Activated T-cell treated with anti-CD3 and anti-CD28 coated beads for 24 hours (primary cell): ENCODE data around the gene HEPN1.

Experiments used
- DNase-seq: peaks from one replicate; pipeline ENCODE4 v3.0.0-alpha.2; 2020; ENCODE audit warnings: low read depth

The HEPN1 gene

GRCh38 chr11:124899383-124900145, 19.5 kb upstream of the HEPN1 start:
- no peak for DNase-seq

- no peak for DNase-seq
These were observed 18.6 kb upstream of the HEPN1 start for GRCh38 chr11:124900464-124900863.

DNA sequence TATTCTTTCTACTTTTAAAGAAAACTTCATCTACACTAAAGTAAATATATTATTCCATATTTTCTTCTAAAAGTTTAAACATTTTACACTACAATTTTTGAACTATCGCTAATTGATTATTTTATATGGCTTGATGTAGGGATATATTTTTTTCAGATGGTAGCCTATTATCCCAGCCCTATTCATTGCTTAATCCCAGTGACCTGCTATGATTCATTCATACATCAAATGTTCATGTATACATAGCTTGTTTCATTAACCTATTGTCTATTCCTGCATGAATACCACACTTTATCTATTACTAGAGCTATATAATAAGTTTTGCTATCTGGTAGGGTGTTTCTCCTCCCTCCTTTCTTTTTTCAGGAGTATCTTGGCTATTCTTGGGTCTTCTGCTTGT, 16.4 kb upstream of the HEPN1 start:
- DNase-seq: no peak

- no peak for DNase-seq
These were observed 3.3 kb upstream of the HEPN1 start for GRCh38 chr11:124915541-124916369.

DNA sequence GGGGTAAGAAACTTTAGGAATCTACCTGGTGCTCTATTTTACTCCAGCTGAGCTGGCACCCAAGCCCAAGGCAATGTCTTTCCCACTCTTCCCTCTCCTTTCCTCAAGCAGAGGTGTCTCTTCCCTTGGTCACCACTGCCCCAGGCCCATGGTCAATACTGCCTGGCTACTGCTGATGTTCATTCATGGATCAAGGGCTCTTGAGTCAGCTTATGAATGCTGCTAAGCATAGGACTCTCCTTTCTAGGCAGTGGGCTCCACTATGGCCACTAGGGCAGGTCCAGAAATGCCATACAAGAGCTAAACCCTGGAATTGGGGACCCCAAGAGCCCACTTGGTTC, 2.7 kb upstream of the HEPN1 start:
- DNase-seq: no peak

DNA sequence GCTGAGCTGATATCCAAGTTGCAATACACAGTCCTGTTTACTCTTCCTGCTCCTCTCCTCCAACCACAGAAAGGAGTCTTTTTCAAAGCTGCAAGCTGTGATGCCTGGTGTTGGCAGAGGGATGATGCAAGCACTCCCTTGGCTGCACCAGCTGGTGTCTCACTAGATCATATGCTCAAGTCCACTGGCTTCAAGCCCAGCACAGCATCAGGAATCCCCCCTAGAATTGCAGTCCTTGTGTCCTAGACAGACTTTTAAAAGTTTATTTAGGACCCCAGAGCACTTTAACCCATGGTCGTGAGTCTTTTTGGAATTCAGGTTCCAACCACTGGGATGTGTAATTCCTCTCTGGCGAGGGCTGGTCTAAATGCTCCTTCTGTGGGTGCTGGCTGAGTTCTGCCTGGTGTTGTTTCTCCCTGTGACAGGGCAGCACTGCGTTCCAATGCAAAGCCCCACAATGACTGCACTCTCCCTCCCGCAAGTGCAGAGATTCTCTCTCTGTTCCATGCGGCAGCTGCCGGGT, 1.9 kb upstream of the HEPN1 start:
- DNase-seq: no peak

DNA sequence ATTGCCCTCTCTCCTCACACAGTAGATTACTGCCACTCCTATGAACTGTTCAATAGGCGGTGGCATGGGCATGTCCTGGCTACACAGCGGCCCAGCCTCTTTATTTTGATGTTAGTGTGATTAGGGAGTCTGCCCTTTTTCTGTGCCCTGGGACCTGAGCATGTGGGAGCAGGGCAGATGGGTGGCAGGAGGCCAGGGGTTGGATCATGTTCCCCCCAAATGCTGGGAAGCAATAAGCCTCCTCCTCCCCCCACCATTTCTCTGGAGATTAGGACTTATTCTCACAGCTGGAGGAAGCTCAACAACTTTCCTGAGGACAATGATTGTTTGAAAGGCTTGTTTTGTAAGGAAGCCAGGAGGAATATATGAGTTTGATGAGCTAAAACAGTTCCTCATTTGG, 848 bp downstream of the HEPN1 start:
- no peak for DNase-seq

DNA sequence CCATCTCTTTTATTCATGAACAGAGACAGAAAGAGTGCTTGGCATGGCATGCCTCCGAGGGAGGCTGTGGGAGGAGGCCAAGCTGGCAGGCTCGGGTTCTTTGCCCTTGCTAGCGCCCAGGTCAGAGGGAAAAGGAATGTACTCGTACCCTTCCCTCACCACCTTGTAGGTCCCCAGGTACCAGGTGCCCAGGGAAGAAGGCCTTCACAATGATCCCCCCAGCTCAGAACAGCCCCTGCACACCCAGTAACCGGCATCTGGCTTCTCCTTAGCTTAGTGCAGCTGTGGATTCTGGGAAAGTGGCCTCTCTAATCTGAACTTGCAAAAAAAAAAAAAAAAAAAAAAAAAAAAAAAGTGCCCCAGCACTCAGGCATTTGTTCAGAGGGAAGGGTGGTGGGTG, 1.3 kb downstream of the HEPN1 start:
- no peak for DNase-seq

DNA sequence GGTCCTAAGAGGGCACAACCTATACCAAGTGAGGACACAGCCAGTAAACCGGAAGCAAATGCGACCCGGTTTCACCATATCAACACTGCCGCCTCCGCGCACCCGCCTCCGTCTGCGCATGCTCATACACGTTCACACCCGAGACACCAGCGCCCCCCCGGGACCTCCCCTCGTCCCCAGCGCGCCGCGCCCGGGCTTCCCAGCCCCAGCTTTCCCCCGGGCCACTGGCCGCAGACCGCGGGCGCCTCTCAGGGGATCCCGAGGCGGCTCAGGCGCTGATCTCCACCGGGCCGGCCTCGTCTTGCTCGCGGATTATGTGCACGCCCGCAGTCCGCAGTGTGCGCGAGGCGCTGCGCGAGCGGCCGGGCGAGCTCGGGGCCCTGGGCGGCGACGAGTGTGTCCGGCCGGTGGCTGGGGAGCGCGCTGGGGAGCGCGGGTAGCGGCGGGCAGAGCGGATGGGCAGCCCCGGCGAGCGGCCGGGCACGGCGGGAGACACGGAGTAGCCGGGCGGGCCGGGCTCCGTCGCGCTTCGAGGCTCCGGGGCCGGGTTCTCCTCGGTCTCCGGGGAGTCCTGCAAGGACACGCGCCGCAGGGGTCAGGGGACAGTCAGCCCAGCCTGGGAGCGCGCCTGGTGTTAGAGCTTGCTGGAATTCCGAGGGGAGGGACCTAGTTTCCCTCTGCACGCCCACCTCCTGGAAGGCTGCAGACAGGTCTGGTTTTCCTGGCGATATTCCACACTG, 2.0 kb downstream of the HEPN1 start:
- peak; percentile 71 for DNase-seq

DNA sequence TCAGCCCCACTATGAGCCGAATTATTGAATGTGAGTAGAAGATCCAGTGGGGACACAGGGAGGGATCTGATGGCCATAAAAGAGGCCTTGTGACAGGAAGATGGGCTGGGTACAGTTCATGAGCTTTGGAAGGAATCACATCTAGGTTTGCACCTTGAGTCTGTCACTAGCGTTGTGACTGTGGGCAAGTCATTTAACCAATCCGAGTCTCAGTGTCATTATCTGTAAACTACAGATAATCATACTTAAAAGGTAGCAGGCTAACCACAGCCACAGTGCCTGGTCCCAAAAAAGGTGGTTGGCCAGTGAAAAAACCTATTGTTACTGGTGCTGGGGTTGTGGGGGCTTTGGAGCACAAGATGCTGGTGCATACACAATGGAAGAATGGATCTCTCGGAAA, 3.8 kb downstream of the HEPN1 start:
- no peak for DNase-seq

DNA sequence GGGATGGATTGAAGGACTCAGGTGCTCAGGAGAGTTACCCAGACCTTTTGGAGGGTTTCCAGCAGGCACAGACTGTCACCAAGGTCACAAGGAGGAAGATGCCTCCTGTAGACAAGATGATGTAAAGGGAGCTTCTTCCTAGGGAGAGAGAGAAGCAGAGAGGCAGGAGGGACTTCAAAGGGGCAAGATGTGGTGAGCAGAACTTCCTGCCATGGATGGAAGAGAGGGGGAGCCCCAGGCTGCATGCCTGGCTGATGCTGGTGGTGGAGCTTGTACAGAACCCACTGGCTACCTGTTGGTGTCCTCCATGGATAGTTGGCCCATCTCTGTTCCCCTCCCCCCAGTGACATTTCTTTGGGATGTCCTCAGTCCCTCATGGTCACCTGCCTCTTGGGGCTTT, 4.2 kb downstream of the HEPN1 start:
- DNase-seq: no peak

- no peak for DNase-seq
These were observed 10.1 kb downstream of the HEPN1 start for GRCh38 chr11:124928942-124929665.

GRCh38 chr11:124930799-124931198, 11.7 kb downstream of the HEPN1 start:
- DNase-seq: no peak

DNA sequence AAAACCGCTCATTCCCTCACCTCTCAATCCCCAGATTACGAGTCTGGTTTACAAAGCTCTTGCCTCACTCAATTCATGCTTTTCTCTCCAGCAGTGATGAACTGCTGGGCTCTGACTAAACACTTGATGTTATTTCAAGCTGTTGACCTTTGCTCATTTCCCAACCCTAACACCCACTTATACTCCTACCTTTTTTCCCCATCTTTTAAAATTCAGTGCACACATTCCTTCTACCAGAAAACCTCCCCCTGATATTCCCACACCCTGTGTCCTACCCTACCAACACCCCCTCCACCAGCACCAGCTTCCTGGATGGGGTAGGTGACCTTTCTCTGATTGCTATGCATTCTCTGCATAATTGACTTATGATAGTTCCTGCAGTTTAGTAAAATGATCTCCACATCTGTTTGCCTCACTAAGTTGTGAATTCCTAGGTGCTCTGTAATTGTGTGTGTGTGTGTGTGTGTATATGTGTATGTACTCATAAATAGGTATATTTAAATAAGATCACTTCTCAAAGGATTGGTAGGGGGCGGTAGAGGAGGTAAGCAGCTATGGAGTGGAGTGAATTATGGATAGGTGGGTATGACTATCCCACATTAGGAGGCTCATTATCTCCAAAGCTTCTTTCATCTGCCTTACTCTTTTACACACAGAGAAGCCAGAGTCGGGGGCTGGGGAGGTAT, 16.0 kb downstream of the HEPN1 start:
- no peak for DNase-seq

DNA sequence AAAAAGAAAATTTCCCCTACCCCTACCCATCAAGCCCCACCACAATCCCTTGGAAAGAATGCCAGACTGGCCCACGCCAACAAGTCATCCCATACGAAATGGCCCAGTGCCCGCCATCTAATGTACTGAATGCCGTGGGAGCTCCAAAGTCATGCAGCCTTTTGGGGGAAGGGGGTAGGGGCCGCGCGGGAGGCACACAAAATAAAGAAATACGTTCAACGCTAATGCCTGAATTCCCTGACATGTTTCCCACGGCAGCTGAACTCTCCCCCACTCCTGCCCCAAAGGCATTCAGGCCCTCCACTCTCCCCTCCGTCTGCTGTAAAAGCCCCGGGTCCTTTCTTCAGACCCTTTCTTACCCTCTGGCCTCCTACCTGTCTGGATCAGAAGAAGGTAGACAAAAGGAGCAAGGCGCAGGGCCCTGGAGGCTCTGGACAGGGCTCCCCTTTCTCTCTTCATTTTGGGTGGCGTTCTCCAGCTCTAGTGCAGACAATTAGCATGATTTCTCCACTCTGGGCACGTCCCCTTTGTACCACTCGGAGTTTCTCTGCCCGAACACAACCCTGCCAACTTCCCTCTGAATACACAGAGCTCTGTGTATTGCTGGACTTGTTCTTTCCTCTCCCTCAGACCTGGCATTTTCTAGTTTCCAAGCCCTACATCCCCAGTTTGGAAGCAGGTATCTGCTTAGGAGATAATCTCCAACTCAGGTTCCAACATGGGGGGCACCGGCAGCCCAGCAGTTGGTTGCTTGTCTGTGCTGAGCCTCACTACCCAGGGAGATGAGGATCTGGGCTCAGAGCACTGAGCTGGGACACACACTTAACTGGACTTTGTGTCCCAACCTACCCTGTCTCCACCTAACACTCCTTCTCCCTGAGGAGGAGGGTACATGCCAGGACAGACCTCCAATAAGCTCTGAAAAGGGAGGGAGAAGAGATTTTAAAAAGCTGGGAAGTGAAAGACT, 16.8 kb downstream of the HEPN1 start, which contains the start of gene HEPACAM:
Gene HEPACAM (minus strand): TSS at position 500 of the 967 bp plus-strand sequence. CDS start 41 bp downstream, at position 459.
- DNase-seq: no peak

- no peak for DNase-seq
These were observed 18.4 kb downstream of the HEPN1 start for GRCh38 chr11:124937336-124937935.

- no peak for DNase-seq
These were observed 19.2 kb downstream of the HEPN1 start for GRCh38 chr11:124938206-124938765.

DNA sequence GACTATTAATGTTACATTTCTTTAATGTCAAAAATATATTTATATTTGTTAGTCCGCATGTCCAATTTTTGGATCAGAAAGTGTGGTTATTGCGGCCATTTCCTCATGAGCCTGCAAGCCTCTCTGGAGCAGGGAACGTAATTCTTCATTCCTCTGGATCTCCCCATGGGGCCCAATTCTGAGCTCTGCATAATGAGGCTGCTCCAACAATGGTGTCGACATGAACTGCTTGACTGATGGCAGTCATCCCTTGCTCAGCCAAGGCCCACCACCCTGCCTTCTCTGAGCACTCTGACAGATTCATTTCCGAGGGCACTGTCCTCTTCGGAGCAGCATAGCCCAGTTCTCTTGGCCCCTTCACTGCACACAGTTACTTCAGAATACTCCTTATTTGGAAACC, 19.9 kb downstream of the HEPN1 start:
- DNase-seq: no peak

- no peak for DNase-seq
These were observed 22.7 kb downstream of the HEPN1 start for GRCh38 chr11:124941703-124942102.
